Left ventricle myocardium inferior (tissue), 1 donor: ENCODE data around the gene MAPK8IP3. TPM values are rescaled to one million over a fixed set of nuclear protein-coding genes. Genes with fewer than 3 reads are reported as not detected.

Experiments
- DNase-seq: peaks from one replicate; pipeline ENCODE4 v3.0.0-alpha.2; 2020
- H3K27ac ChIP-seq: fragments of 200-600 bp; replicated peaks from 2 replicates; pipeline ENCODE4 v1.8.0; 2021
- H3K27me3 ChIP-seq: fragments of 200-600 bp; 2 replicates; pipeline ENCODE4 v1.8.0; 2021; ENCODE audit warnings: low read depth
- H3K36me3 ChIP-seq: fragments of 200-600 bp; 2 replicates; pipeline ENCODE4 v1.8.0; 2021
- H3K4me1 ChIP-seq: fragments of 200-600 bp; 2 replicates; pipeline ENCODE4 v1.8.0; 2021
- H3K4me3 ChIP-seq: fragments of 200-600 bp; 2 replicates; pipeline ENCODE4 v1.8.0; 2021; ENCODE audit warnings: mild to moderate bottlenecking, moderate library complexity
- H3K9me3 ChIP-seq: fragments of 200-600 bp; replicated peaks from 2 replicates; pipeline ENCODE4 v1.8.0; 2021
- CTCF ChIP-seq: fragments of 200-600 bp; IDR thresholded peaks from 2 replicates; pipeline ENCODE4 v1.8.0; 2021; ENCODE audit warnings: antibody characterized with exemption, mild to moderate bottlenecking, borderline replicate concordance
- intact Hi-C: fragments of 100-400 bp; cut with micrococcal nuclease; formaldehyde crosslinking; loops from one replicate; pipeline ENCODE4 v1.11.0; 2022
- long read RNA-seq: library from polyadenylated mRNA; unstranded; transcript quantifications from one replicate; pipeline ENCODE4 v2.0.0, GENCODE V29; 2021
- total RNA-seq: library from RNA; stranded (reverse); fragmentation: NEBNext Ultra II Directional; extraction: Animal tissue kit (Norgen Biotek cat#: 25700); gene quantifications from one replicate; pipeline ENCODE4 v1.2.1, GENCODE V29; 2021
- donor health status: DM: no; HTN: yes; CAD: no; lungs with severe emphysema.

The MAPK8IP3 gene
- total RNA-seq: 56.0 TPM
- long read RNA-seq, partial matches to known transcripts: 50 of 55 reads
- long read RNA-seq, other reads (novel, unspliced or antisense): 3 of 55 reads

GRCh38 chr16:1705688-1706385 is at the start of gene MAPK8IP3:
TSS of gene MAPK8IP3 (plus strand) at chr16:1706195. CDS start at chr16:1706340, 145 bp downstream.
- intact Hi-C loops: no loop called here
- H3K36me3 ChIP-seq: peaks cover 12% of the 10 kb centered on the region

GRCh38 chr16:1656808-1657617 is 49.0 kb upstream of the MAPK8IP3 start:
- intact Hi-C loops: no loop called here

More at GRCh38 chr16:1705688-1706385, at the start of gene MAPK8IP3:
- H3K27ac ChIP-seq: peak within 1 kb of the TSS; percentile 98
- no peaks in the 10 kb centered on the region for H3K9me3 ChIP-seq
- peak; percentile 89 for DNase-seq
- no peaks in the 10 kb centered on the region for H3K27me3 ChIP-seq
- peaks cover 60% of the 10 kb centered on the region for H3K4me1 ChIP-seq
- peak; percentile 96 for TF ChIP-seq CTCF
- peak within 1 kb of the TSS; percentile 97 for H3K4me3 ChIP-seq

GRCh38 chr16:1657841-1658240 is 48.2 kb upstream of the MAPK8IP3 start:
- no peak overlapping the region for H3K4me3 ChIP-seq
- H3K27ac ChIP-seq: peak overlapping the region; percentile 80
- intact Hi-C loops: no loop called here
- no peaks in the 10 kb centered on the region for H3K9me3 ChIP-seq
- no peak for DNase-seq
- TF ChIP-seq CTCF: no peak
- peaks cover 79% of the 10 kb centered on the region for H3K36me3 ChIP-seq
- peaks cover 24% of the 10 kb centered on the region for H3K4me1 ChIP-seq
- no peaks in the 10 kb centered on the region for H3K27me3 ChIP-seq

More at GRCh38 chr16:1656808-1657617, 49.0 kb upstream of the MAPK8IP3 start:
- Histone ChIP-seq H3K36me3 (peaks cover 79% of the 10 kb centered on the region), H3K9me3 (no peaks in the 10 kb centered on the region), H3K4me1 (peaks cover 24% of the 10 kb centered on the region), H3K27me3 (no peaks in the 10 kb centered on the region), H3K4me3 (no peak overlapping the region), H3K27ac (peak overlapping the region; percentile 80)
- peak; percentile 80 for DNase-seq
- no peak for TF ChIP-seq CTCF

GRCh38 chr16:1659031-1659430 is 47.0 kb upstream of the MAPK8IP3 start:
- H3K4me3 ChIP-seq: no peak overlapping the region
- intact Hi-C loops: no loop called here
- no peaks in the 10 kb centered on the region for H3K27me3 ChIP-seq
- H3K36me3 ChIP-seq: peaks cover 79% of the 10 kb centered on the region
- DNase-seq: no peak
- H3K4me1 ChIP-seq: peaks cover 24% of the 10 kb centered on the region
- no peak overlapping the region for H3K27ac ChIP-seq
- no peaks in the 10 kb centered on the region for H3K9me3 ChIP-seq
- TF ChIP-seq CTCF: no peak

- DNase-seq: no peak
- Histone ChIP-seq H3K27ac (no peak overlapping the region), H3K27me3 (no peaks in the 10 kb centered on the region), H3K4me3 (no peak overlapping the region), H3K4me1 (peaks cover 17% of the 10 kb centered on the region), H3K9me3 (no peaks in the 10 kb centered on the region), H3K36me3 (peaks cover 79% of the 10 kb centered on the region)
- no peak for TF ChIP-seq CTCF
- intact Hi-C loops: no loop called here
Measured at GRCh38 chr16:1661826-1662225, 44.2 kb upstream of the MAPK8IP3 start.
